HFFc6 (cell line): ENCODE measurements around the gene DAPK3. TPM values are rescaled to one million over a fixed set of nuclear protein-coding genes. Genes with fewer than 3 reads are reported as not detected.
"Not testable (repeated sequence)": the region's sequence is repeated elsewhere in the genome, so short reads cannot be mapped to it uniquely, and the experiment has no call there.

Source experiments
- DNase-seq: peaks from one replicate; pipeline ENCODE4 v3.0.0-alpha.2; 2018
- H3K27ac Mint-ChIP-seq: 2 replicates; pipeline ENCODE4 v1.8.0; 2020; ENCODE audit warnings: mild to moderate bottlenecking, mixed read lengths
- H3K27me3 Mint-ChIP-seq: 2 replicates; pipeline ENCODE4 v1.8.0; 2021; ENCODE audit warnings: mild to moderate bottlenecking, moderate library complexity, mixed read lengths; ENCODE audit not compliant: insufficient read depth
- H3K36me3 Mint-ChIP-seq: 2 replicates; pipeline ENCODE4 v1.8.0; 2021; ENCODE audit warnings: low read depth, mixed read lengths
- H3K4me1 Mint-ChIP-seq: 2 replicates; pipeline ENCODE4 v1.8.0; 2020; ENCODE audit warnings: low read depth, mixed read lengths
- H3K4me3 Mint-ChIP-seq: 2 replicates; pipeline ENCODE4 v1.8.0; 2020; ENCODE audit warnings: mild to moderate bottlenecking, moderate library complexity, mixed read lengths
- H3K9me3 Mint-ChIP-seq: 2 replicates; pipeline ENCODE4 v1.8.0; 2020; ENCODE audit warnings: mild to moderate bottlenecking, mixed read lengths
- total RNA-seq, 6 experiments: library from RNA; stranded (reverse); fragmentation: NEBNext Ultra II Directional; extraction: Animal tissue kit (Norgen Biotek cat#: 25700); gene quantifications; 2 replicates in 1 of 6; 3 replicates in 5 of 6; pipeline ENCODE4 v1.2.3, GENCODE V29; 2021
- TF ChIP-seq, protein P1 (sequence below): fragments of 200-600 bp; sonication (generic); IDR thresholded peaks from 2 replicates; pipeline ENCODE4 v1.5.0; 2021; ENCODE audit warnings: antibody characterized with exemption, mild to moderate bottlenecking

Gene DAPK3
- total RNA-seq, 6 experiments from 2014 or later: 116 to 140 (median 128) TPM

DNA sequence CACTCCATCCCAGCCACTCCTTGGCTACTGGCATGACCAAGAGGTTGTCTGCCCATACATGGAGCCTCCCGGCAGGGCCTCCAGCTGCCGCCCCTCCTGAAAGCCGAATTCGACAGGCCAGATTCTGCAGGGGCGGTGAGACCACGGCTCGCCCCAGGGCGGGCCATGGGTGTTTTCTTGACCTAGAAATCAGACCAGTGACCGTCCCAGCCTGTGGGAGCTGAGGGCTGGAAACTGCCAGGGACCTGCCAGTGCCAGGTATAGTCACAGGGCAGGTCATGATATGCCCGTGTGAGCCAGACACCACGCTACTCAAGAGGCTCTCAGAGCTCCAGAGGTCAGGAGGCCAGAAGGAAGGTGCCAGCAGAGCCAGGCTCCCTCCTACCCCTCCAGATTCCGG is 16.8 kb downstream of the DAPK3 start:
- Mint-ChIP-seq H3K4me1 (peaks cover 8% of the 10 kb centered on the region), H3K27ac (no peak overlapping the region), H3K4me3 (no peak overlapping the region), H3K27me3 (peaks cover 19% of the 10 kb centered on the region), H3K36me3 (peaks cover 7% of the 10 kb centered on the region), H3K9me3 (no peaks in the 10 kb centered on the region)
- no peak for DNase-seq
- TF ChIP-seq, protein P1, sequence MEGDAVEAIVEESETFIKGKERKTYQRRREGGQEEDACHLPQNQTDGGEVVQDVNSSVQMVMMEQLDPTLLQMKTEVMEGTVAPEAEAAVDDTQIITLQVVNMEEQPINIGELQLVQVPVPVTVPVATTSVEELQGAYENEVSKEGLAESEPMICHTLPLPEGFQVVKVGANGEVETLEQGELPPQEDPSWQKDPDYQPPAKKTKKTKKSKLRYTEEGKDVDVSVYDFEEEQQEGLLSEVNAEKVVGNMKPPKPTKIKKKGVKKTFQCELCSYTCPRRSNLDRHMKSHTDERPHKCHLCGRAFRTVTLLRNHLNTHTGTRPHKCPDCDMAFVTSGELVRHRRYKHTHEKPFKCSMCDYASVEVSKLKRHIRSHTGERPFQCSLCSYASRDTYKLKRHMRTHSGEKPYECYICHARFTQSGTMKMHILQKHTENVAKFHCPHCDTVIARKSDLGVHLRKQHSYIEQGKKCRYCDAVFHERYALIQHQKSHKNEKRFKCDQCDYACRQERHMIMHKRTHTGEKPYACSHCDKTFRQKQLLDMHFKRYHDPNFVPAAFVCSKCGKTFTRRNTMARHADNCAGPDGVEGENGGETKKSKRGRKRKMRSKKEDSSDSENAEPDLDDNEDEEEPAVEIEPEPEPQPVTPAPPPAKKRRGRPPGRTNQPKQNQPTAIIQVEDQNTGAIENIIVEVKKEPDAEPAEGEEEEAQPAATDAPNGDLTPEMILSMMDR: no peak

DNA sequence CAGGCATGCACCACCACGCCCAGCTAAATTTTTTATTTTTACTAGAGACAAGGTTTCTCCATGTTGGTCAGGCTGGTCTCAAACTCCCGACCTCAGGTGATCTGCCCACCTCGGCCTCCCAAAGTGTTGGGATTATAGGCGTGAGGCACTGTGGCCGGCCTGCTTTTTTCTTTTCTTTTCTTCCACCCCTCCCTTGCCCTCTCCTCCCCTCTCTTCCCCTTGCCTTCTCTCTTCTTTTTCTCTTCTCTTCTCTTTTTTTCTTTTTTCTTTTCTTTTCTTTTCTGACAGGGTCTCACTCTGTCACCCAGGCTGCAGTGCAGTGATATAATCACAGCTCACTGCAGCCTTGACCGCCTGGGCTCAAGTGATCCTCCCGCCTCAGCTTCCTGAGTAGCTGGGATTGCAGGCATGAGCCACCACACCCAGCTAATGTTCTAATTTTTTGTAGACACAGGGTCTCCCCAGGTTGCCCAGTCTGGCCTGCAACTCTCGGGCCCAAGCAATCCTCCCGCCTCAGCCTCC is 18.1 kb downstream of the DAPK3 start:
- not testable (repeated sequence) for DNase-seq, H3K36me3 Mint-ChIP-seq, H3K4me1 Mint-ChIP-seq, H3K4me3 Mint-ChIP-seq, H3K9me3 Mint-ChIP-seq
- peaks cover 19% of the 10 kb centered on the region for H3K27me3 Mint-ChIP-seq
- H3K27ac Mint-ChIP-seq: peak overlapping the region; percentile 24; the same call in 1 of the 2 replicates

DNA sequence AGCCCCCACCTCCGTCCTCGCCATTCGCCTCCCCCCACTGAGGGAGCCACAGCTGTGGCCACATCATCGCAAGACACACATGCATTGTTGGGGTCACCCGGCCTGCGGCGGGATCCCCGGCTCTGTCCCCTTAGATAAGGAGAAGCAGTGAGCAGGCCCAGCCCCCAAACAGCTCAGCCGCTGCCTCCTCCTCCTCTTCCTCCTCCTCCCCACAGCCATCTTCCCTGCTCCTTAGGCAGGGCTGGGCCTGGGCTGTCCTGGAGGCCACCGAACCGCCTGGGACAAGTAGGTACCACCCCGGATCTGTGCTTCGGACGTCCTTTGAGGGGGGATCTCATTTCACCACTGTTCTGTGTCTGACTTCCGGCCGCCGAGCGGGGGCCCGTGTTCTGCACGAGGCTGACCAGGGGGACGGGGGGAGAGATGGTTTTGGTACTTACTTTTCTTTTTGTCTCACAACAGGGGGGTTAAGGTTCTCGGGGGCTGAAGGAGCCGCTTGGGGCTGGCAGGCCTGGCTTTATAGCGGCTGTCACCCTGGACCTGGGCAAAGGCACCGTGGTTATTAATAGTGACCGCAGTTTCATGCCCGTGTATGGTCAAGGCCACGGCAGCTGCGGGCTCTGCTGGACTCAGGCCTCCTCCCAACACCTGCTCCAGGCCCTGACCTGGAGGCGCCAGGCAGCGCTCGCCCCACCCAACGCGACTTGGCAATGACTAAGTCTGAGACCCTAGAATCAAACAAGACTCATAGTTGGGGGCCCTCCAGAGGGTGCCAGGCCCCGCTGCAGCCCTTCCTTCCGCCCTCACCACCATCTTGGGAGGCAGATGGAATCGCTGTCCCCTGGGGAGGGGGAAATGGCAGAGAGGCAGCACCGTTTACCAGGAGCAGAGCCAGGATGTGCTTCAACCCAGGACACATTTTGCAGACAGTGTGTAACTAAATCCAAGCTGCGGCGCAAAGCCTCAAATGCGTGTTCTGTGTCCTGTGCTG is 19.7 kb downstream of the DAPK3 start:
- H3K27ac Mint-ChIP-seq: no peak overlapping the region
- TF ChIP-seq, protein P1: no peak

DNA sequence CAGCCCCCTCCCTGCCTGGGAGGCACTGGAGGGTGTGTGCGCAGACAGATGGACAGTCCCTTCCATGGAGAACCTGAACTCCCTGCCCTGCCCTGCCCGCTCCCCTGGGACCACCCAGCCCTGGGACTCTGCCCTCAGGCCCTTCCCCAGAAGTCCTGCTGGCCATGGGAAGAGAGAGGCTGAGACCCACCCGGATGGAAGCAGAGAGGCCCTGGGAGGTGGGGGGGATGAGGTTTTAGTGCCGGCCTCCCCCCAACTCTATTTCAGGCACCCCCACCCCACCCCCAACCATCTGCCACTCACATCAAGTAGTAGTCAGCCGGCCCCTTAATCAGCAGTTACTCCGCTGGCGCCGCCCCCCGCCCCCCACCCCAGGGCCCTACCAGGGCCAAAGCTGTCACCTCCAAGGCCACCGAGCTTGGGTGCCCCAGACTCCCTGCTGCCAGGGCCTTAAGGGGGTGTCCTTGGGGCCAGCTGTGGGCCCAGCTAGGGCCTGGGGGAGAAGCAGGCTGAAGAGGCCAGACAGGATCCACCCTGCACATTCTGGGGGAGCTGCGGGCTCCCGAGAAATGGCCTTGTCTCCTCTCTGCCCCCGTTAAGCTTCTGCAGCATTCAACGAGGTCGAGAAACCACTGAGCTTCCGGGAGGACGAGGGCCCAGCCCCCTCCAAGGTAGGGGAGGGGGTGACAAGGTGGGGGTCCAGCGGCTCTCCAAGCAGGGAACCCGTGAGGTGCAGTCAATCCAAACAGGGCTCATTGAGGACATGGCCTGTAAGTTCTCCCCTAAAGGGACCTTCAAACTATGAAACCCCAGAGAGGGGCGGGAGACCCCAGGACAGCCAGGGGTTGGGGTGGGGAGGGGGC is 20.7 kb downstream of the DAPK3 start:
- Mint-ChIP-seq H3K27ac (no peak overlapping the region), H3K9me3 (no peaks in the 10 kb centered on the region), H3K27me3 (peaks cover 22% of the 10 kb centered on the region), H3K4me1 (no peaks in the 10 kb centered on the region), H3K36me3 (no peaks in the 10 kb centered on the region), H3K4me3 (no peak overlapping the region)
- TF ChIP-seq, protein P1: no peak
- no peak for DNase-seq

More for the DNA sequence above, 19.7 kb downstream of the DAPK3 start:
- DNase-seq: no peak
- H3K4me1 Mint-ChIP-seq: no peaks in the 10 kb centered on the region
- no peaks in the 10 kb centered on the region for H3K36me3 Mint-ChIP-seq
- peaks cover 22% of the 10 kb centered on the region for H3K27me3 Mint-ChIP-seq
- no peaks in the 10 kb centered on the region for H3K9me3 Mint-ChIP-seq
- no peak overlapping the region for H3K4me3 Mint-ChIP-seq

DNA sequence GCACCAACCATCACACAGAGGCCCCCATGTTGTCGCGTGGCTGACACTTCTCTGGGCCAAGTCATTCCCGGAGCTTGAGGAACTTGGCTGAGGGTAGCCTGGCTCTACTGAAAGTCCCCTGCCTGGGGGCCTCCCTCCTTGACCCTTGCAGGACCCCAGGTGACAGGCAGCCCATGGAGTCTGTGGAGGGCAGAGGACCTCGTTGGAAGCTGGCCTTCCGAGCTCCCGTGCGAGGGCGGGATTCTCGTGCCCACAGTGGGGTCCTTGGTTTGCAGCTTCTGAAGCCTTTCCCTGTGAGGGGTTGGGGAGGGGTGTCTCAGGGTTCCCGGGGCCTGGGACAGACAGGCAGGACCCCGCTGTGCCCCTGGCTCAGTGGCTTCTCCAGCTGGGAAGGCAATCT is 21.6 kb downstream of the DAPK3 start:
- Mint-ChIP-seq H3K27me3 (peaks cover 15% of the 10 kb centered on the region), H3K4me1 (no peaks in the 10 kb centered on the region), H3K9me3 (no peaks in the 10 kb centered on the region), H3K27ac (no peak overlapping the region), H3K4me3 (no peak overlapping the region), H3K36me3 (no peaks in the 10 kb centered on the region)
- TF ChIP-seq, protein P1: no peak
- no peak for DNase-seq

DNA sequence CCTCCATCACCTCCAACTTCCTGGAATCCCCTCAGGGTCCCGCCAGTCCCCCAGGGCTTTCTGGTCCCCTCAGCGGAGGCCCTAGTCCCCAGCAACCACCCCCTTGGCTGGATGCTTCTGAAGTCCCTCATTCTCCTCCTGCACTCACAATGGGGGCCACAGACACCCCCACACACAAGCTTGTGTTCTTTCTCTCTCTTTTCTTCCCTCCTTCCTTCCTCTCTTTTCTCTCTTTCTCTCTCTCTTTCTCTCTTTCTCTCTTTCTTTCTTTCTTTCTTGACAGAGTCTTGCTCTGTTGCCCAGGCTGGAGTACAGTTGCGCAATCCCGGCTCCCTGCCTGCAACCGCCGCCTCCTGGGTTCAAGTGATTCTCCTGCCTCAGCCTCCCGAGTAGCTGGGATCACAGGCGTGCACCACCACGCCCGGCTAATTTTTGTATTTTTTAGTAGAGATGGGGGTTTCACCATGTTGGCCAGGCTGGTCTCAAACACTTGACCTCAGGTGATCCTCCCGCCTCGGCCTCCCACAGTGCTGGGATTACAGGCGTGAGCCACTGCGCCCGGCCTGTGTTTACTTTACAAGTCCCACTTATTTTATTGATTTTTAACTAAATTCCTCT is 23.5 kb downstream of the DAPK3 start:
- DNase-seq, H3K4me3 Mint-ChIP-seq, H3K36me3 Mint-ChIP-seq, H3K4me1 Mint-ChIP-seq, H3K27me3 Mint-ChIP-seq, H3K27ac Mint-ChIP-seq, H3K9me3 Mint-ChIP-seq: not testable (repeated sequence)
